H1 (cell line): ENCODE results near the gene RGS16.

Experiments used
- GTF2F1 ChIP-seq: IDR thresholded peaks from 2 replicates; pipeline ENCODE4 v1.6.1; 2012; ENCODE audit warnings: low read depth, low read length, improper control_type of control experiment, borderline replicate concordance
- POLR2A ChIP-seq, 2 experiments: IDR thresholded peaks; 1 replicate in 1 of 2; 2 replicates in 1 of 2; pipeline ENCODE4 v1.6.1; 2011; ENCODE audit warnings: low read depth in 2 of 2, low read length in 2 of 2, mild to moderate bottlenecking in 2 of 2; ENCODE audit errors: control extremely low read depth in 1 of 2
- TF ChIP-seq, protein P1 (sequence below), 3 experiments: IDR thresholded peaks; 1 replicate in 2 of 3; 2 replicates in 1 of 3; pipeline versions ENCODE4 v1.5.1 to v1.6.1; 2011; ENCODE audit warnings: low read length in 3 of 3, mild to moderate bottlenecking in 3 of 3, inconsistent platforms in 2 of 3, low read depth in 1 of 3, moderate library complexity in 1 of 3; ENCODE audit not compliant: insufficient read depth in 1 of 3; ENCODE audit errors: control extremely low read depth in 1 of 3

GRCh38 chr1:182649041-182649440 lies 44.9 kb upstream of the RGS16 start:
- TF ChIP-seq GTF2F1 (no peak), POLR2A (IDR thresholded peaks at IDR 0.05; ENCODE audit: control extremely low read depth in 1 of 2, low read depth in 2 of 2, low read length in 2 of 2) (no peak)
- TF ChIP-seq, protein P1, sequence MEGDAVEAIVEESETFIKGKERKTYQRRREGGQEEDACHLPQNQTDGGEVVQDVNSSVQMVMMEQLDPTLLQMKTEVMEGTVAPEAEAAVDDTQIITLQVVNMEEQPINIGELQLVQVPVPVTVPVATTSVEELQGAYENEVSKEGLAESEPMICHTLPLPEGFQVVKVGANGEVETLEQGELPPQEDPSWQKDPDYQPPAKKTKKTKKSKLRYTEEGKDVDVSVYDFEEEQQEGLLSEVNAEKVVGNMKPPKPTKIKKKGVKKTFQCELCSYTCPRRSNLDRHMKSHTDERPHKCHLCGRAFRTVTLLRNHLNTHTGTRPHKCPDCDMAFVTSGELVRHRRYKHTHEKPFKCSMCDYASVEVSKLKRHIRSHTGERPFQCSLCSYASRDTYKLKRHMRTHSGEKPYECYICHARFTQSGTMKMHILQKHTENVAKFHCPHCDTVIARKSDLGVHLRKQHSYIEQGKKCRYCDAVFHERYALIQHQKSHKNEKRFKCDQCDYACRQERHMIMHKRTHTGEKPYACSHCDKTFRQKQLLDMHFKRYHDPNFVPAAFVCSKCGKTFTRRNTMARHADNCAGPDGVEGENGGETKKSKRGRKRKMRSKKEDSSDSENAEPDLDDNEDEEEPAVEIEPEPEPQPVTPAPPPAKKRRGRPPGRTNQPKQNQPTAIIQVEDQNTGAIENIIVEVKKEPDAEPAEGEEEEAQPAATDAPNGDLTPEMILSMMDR (IDR thresholded peaks at IDR 0.05; ENCODE audit: control extremely low read depth in 1 of 3, insufficient read depth in 1 of 3, low read depth in 1 of 3, low read length in 3 of 3) = no peak
